GM19468 (cell line): ENCODE results near the gene PRELID1.
"Not testable (repeated sequence)": the region's sequence is repeated elsewhere in the genome, so short reads cannot be mapped to it uniquely, and the experiment has no call there.

ENCODE experiments used
- ATAC-seq: cut with Tn5 transposase; IDR thresholded peaks from one replicate; pipeline ENCODE4 v1.9.1; 2021; ENCODE audit warnings: mild to moderate bottlenecking, moderate library complexity, moderate number of reproducible peaks; ENCODE audit not compliant: unreplicated experiment; ENCODE audit errors: extremely low read depth

Gene PRELID1

DNA sequence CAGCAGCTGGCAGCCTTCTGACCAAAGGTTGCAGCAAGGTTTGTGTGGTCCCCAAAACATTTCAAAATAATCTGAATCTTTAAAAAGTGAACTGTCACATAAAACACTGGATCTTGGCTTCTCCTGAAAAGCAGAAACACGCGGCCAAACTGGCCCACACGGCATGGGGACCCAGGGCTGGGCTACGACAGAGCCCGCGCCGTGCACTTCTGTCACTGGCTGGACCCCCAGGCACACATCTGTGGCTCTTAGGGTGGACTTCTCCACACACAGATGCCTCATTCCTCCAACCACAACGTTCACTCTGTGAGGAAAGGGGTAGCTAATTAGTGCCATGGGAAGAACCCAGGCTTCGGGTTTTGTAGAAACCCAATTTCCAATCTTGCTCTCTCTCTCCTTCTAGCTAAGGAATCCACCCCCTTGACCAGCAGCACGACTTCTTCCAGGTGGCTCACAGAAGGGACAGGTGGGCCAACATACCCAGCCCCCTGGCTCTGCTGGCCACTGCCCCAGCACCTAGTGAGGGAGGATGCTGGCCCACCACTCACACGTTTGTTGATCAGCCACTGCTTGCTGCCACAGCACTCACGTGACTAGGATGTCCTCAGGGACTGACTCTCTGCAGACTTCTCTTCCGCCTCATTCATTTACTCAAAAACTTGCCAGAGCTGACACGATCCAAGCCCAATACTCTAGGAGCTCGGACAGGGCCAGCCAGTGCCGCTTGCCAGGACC lies 30.0 kb downstream of the PRELID1 start:
- ATAC-seq, result no peak

GRCh38 chr5:177334155-177334551 lies 30.6 kb downstream of the PRELID1 start:
- ATAC-seq, result no peak

- ATAC-seq, result no peak
Observed at GRCh38 chr5:177334781-177335700, 31.4 kb downstream of the PRELID1 start.

- ATAC-seq, result no peak
Observed at GRCh38 chr5:177335701-177336065, 32.1 kb downstream of the PRELID1 start.

DNA sequence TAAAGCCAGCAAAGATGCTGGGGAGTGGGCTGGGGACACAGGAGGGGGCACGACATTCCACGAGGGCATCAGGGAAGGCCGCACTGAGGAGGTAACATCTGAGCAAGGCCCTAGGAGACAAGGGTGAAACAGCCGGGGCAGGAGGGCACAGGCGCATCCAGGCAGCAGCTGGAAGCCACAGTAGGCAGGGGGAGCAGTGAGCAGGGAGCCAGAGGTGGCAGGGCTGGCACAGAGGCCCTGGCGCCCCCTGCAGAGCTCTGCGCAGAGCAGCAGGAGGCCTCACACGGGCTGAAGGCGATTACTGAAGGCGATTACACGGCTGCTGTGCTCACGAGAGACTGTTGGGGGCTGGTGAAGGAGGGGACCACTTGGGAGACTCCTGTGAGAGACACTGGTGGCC lies 32.5 kb downstream of the PRELID1 start:
- ATAC-seq, result no peak

GRCh38 chr5:177336603-177337494 lies 33.2 kb downstream of the PRELID1 start:
- no peak for ATAC-seq

- no peak for ATAC-seq
Observed at GRCh38 chr5:177338251-177339106, 34.9 kb downstream of the PRELID1 start.

GRCh38 chr5:177339107-177339638 lies 35.6 kb downstream of the PRELID1 start:
- ATAC-seq, result no peak

GRCh38 chr5:177343000-177343399 lies 39.4 kb downstream of the PRELID1 start:
- ATAC-seq, result not testable (repeated sequence)

DNA sequence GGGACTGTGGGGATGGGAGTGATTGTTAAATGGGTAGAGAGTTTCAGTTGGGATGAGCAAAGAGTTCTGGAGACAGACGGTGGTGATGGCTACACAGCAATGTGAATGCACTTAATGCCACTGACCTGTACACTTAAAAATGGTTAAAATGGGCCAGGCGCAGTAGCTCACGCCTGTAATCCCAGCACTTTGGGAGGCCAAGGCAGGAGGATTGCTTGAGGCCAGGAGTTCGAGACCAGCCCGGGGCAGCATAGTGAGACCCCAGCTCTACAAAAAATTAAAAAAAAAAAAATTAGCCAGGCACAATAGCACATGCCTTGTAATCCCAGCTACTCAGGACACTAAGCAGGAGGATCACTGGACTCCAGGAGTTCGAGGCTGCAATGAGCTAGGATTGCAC lies 40.2 kb downstream of the PRELID1 start:
- ATAC-seq, result no peak

- ATAC-seq, result no peak
Observed at GRCh38 chr5:177344891-177345290, 41.3 kb downstream of the PRELID1 start.

DNA sequence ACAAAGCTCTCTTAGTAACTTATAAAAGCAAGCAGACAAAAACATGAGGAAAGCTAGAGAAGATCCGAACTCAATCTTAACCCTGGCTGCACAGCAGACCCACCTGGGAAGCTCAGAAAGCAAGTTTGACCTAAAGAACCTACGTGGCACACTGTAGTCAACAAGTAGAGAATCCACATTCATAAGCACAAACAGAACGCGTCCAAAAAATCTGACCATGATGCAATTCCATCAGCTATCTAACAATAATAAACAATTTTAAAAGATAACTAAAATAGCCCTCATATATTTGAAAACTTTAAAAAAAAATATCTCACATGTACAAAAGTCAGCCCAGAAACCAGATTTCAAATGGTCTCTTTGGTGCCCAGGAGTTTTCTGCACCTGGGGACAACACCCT lies 43.2 kb downstream of the PRELID1 start:
- ATAC-seq, result no peak

DNA sequence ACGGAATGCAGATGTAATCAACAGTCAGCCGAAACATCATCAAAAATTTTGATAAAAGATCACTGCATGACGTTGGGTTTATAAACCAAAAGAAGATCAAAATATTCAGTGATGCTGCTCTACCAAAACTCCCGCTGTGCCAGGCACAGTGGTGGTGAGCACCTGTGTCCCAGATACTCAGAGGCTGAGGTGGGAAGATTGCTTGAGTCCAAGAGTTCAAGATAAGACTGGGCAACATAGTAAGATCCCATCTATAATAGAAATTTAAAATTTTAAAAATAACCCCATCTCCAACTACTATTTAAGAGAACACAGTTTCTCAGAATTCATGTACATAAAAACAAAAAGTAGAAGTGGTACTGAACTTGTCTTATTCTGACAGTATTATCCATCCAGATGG lies 44.1 kb downstream of the PRELID1 start:
- ATAC-seq, result no peak

- no peak for ATAC-seq
Observed at GRCh38 chr5:177349362-177349647, 45.7 kb downstream of the PRELID1 start.

DNA sequence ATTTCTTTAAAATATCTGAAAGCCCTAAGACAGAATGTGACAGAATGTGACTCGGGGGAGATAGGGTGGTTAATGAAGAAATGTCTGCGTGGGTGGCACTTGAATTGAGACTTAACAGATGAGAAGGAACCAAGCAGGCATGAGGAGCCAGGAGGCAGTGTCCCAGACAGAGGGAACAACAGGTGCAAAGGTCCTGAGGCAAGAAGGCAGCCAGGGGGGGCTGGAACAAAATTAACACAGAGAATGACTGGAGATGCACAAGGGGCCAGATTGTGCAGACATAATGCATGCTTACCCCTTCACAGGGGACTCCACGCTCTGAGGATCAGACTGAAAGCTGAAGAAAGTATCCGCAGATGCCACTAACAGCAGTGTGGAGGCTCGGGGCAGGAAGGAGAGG lies 46.2 kb downstream of the PRELID1 start:
- ATAC-seq, result no peak

DNA sequence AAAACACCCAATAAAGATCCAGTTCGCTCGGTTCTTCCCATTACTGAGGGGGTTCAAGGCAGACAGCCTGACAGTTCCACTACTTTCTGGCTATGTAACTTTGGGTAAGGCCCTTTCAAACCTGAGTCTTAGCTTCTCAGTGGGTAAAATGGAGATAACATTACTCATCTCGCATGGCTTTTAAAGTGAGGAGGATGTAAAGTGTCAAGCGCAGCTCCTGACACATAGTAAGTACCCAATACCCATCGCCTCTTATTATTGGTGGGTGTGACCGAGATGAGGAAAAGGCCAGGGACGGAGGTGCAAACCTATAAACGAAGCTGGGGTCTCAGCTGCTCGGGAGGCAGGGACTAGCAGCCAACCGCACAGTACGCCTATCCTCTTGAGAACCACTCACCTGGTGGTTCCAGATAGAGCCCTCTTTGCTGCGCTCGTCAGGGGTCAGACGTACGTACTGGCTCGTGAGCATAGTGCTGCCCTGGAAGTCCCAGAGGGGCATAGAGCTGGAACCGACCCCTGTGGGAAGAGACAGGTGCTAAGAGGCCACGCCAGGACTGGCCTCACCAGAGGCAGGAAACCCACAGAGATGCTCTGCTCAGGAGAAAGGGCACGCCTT lies 47.3 kb downstream of the PRELID1 start:
- no peak for ATAC-seq

DNA sequence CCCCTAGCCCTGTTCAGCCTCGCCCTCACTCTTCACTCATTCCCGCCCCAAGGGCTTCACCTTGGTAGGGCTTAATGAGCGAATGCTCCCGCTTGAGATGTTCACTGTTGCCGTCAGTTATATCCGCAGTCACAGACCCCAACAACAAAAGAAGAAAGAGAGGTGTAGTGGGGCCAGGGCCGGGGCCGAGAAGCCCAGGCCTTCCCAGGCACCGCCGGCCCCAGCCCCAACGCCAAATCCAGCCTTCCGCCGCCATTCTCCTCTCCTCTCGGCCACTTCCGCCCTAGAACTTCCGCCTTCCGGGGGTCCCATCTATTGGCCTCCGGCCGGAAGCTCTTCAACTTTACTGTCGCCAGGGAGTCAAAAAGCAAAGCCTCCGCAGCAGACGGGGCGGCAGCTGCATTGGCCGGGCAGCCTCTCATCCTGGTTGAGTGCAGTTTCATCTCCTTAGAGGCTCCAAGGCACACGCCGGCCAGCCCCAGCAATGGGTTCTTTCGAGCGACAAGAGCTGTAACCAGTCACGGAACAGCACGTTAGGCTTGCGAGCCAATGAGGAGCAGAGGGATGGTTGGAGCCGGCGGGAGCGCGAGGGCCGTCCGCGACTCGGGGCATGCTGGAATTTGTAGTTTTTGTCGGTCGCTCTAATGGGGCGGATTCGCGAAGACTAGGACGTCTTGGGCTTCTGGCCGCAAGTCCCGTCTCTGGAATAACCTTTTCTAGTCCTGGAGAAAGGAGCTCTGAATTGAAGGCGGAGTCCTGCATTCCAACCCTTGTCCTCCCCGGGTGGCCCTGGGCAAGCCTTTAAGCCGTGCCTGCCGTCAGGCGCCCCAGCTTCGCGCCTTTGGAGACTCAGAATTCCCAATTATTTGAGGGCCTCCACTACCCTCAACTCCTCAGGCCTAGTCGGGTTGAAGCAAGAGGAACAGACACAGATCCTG lies 48.1 kb downstream of the PRELID1 start, which contains the start of gene LMAN2:
LMAN2 (minus strand) TSS at position 277 of the 938 bp plus-strand sequence; CDS start at position 256, 21 bp downstream.
- no peak for ATAC-seq

DNA sequence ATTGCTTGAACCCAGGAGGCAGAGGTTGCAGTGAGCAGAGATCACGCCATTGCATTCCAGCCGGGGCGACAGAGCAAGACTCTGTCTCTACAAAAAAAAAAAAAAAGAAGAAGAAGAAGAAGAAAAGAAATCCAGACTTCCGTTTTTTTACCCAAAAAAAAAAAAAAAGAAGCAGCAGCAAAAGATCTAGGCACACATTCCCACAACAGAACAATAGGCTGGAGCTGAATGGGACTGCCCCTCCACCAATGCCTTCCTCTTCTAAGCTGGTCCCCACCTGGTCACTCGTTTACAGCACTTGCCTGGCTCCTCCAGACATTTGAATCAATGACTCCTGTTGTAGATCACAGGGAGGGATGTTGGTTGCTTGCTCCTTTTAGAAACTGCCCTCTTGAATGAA lies 49.5 kb downstream of the PRELID1 start:
- no peak for ATAC-seq
